Endodermal cell (in vitro differentiated cells): ENCODE measurements around the gene TRIM36. TPM values are rescaled to one million over a fixed set of nuclear protein-coding genes. Genes with fewer than 3 reads are reported as not detected.

Experiments used
- DNase-seq: peaks from one replicate; pipeline ENCODE4 v3.0.0-alpha.2; 2017
- H3K27ac ChIP-seq: 2 replicates; pipeline ENCODE4 v1.5.1; 2013; ENCODE audit warnings: mild to moderate bottlenecking, low read depth, low read length, moderate library complexity
- H3K27me3 ChIP-seq: 2 replicates; pipeline ENCODE4 v1.6.1; 2013; ENCODE audit warnings: mild to moderate bottlenecking, low read length, moderate library complexity; ENCODE audit not compliant: insufficient read depth, control insufficient read depth, poor library complexity, severe bottlenecking
- H3K36me3 ChIP-seq: 2 replicates; pipeline ENCODE4 v1.7.0; 2013; ENCODE audit warnings: mild to moderate bottlenecking, low read length, moderate library complexity; ENCODE audit not compliant: control insufficient read depth, insufficient read depth
- H3K4me1 ChIP-seq: one replicate; pipeline ENCODE4 v1.7.0; 2013; ENCODE audit warnings: low read length; ENCODE audit not compliant: control insufficient read depth, insufficient read depth
- H3K4me3 ChIP-seq: 2 replicates; pipeline ENCODE4 v1.5.1; 2013; ENCODE audit warnings: mild to moderate bottlenecking, low read length, moderate library complexity
- H3K9ac ChIP-seq: 2 replicates; pipeline ENCODE4 v1.6.1; 2013; ENCODE audit warnings: mild to moderate bottlenecking, low read length, moderate library complexity; ENCODE audit not compliant: poor library complexity, severe bottlenecking; ENCODE audit errors: extremely low read depth
- H3K9me3 ChIP-seq: 2 replicates; pipeline ENCODE4 v1.6.1; 2013; ENCODE audit warnings: mild to moderate bottlenecking, low read length, moderate library complexity; ENCODE audit not compliant: control insufficient read depth
- H3K27ac Mint-ChIP-seq: 2 replicates; pipeline ENCODE4 v1.8.0; 2020; ENCODE audit warnings: mixed read lengths
- H3K27me3 Mint-ChIP-seq: 2 replicates; pipeline ENCODE4 v1.8.0; 2021; ENCODE audit warnings: mild to moderate bottlenecking, mixed read lengths; ENCODE audit not compliant: insufficient read depth
- H3K36me3 Mint-ChIP-seq: 2 replicates; pipeline ENCODE4 v1.8.0; 2020; ENCODE audit warnings: low read depth, mixed read lengths
- H3K4me1 Mint-ChIP-seq: 2 replicates; pipeline ENCODE4 v1.8.0; 2020; ENCODE audit warnings: mixed read lengths
- H3K4me3 Mint-ChIP-seq: 2 replicates; pipeline ENCODE4 v1.8.0; 2020; ENCODE audit warnings: mild to moderate bottlenecking, moderate library complexity, mixed read lengths
- H3K9me3 Mint-ChIP-seq: 2 replicates; pipeline ENCODE4 v1.8.0; 2020; ENCODE audit warnings: mild to moderate bottlenecking, mixed read lengths
- CTCF ChIP-seq: fragments of 200-600 bp; sonication (generic); conservative IDR thresholded peaks from 2 replicates; pipeline ENCODE4 v1.5.0; 2021; ENCODE audit warnings: antibody characterized with exemption, mild to moderate bottlenecking
- WGBS, 2 experiments: methylation state at CpG; one replicate each; pipeline versions ENCODE4 v1.1.5 to v1.1.7; 2013; ENCODE audit warnings: missing lambda C conversion rate in 2 of 2, mixed read lengths in 1 of 2; ENCODE audit not compliant: insufficient coverage in 1 of 2, insufficient read length in 1 of 2; 5-methylcytosine and 5-hydroxymethylcytosine counted together
- total RNA-seq, 2 donors: library from RNA; stranded (reverse); fragmentation: NEBNext Ultra II Directional in 1 of 2; extraction: Animal tissue kit (Norgen Biotek cat#: 25700) in 1 of 2; gene quantifications; 2 replicates in 1 of 2; 3 replicates in 1 of 2; pipeline ENCODE4 v1.2.1, GENCODE V29; 2021

The TRIM36 gene
- total RNA-seq, 2 donors from 2014 or later = 13.3 to 17.3 TPM

- Histone ChIP-seq H3K4me3 (peak overlapping the region; percentile 83), H3K9ac (no peak overlapping the region), H3K9me3 (no peaks in the 10 kb centered on the region), H3K36me3 (no peaks in the 10 kb centered on the region), H3K27ac (no peak overlapping the region), H3K4me1 (no peaks in the 10 kb centered on the region), H3K27me3 (peaks cover 63% of the 10 kb centered on the region)
- Mint-ChIP-seq H3K27me3 (peaks cover 71% of the 10 kb centered on the region), H3K4me1 (no peaks in the 10 kb centered on the region), H3K36me3 (no peaks in the 10 kb centered on the region), H3K4me3 (peak overlapping the region; percentile 60), H3K9me3 (no peaks in the 10 kb centered on the region), H3K27ac (no peak overlapping the region)
- no peak for TF ChIP-seq CTCF
- WGBS, 2 experiments = 4 to 6% methylated on average over 29 to 56 of the region's 56 CpGs
- DNase-seq = peak; percentile 80
Observed at GRCh38 chr5:115179394-115180164, 9.9 kb upstream of the TRIM36 start.

GRCh38 chr5:115179030-115179393 lies 9.3 kb upstream of the TRIM36 start:
- H3K36me3 ChIP-seq = no peaks in the 10 kb centered on the region
- peak overlapping the region; percentile 83 for H3K4me3 ChIP-seq
- Mint-ChIP-seq H3K4me1 (no peaks in the 10 kb centered on the region), H3K27ac (no peak overlapping the region), H3K27me3 (peaks cover 70% of the 10 kb centered on the region), H3K4me3 (peak overlapping the region; percentile 60), H3K36me3 (no peaks in the 10 kb centered on the region), H3K9me3 (no peaks in the 10 kb centered on the region)
- WGBS, 2 experiments = 48 to 72% methylated on average over 14 to 30 of the region's 30 CpGs
- no peak for DNase-seq
- H3K9ac ChIP-seq = no peak overlapping the region
- no peak overlapping the region for H3K27ac ChIP-seq
- no peaks in the 10 kb centered on the region for H3K9me3 ChIP-seq
- peaks cover 63% of the 10 kb centered on the region for H3K27me3 ChIP-seq
- TF ChIP-seq CTCF = no peak
- H3K4me1 ChIP-seq = no peaks in the 10 kb centered on the region

GRCh38 chr5:115170929-115171510 lies 1.3 kb upstream of the TRIM36 start:
- peaks cover 27% of the 10 kb centered on the region for H3K27me3 Mint-ChIP-seq
- H3K9me3 Mint-ChIP-seq = peaks cover 22% of the 10 kb centered on the region
- H3K27ac Mint-ChIP-seq = peak overlapping the region; percentile 74
- H3K4me3 Mint-ChIP-seq = peak overlapping the region; percentile 80
- Histone ChIP-seq H3K9me3 (peaks cover 23% of the 10 kb centered on the region), H3K36me3 (no peaks in the 10 kb centered on the region), H3K4me1 (no peaks in the 10 kb centered on the region), H3K27ac (no peak overlapping the region), H3K4me3 (peak overlapping the region; percentile 73), H3K9ac (peak overlapping the region; percentile 29), H3K27me3 (peaks cover 22% of the 10 kb centered on the region)
- H3K4me1 Mint-ChIP-seq = peaks cover 15% of the 10 kb centered on the region
- WGBS, 2 experiments = 8 to 20% methylated on average over 2 to 15 of the region's 16 CpGs
- H3K36me3 Mint-ChIP-seq = peaks cover 23% of the 10 kb centered on the region
- no peak for TF ChIP-seq CTCF
- peak; percentile 64 for DNase-seq
